ENCODE results near the gene CFAP97D1. TPM values are rescaled to one million over a fixed set of nuclear protein-coding genes. Genes with fewer than 3 reads are reported as not detected.

CFAP97D1 gene
- total RNA-seq, 3 donors from 2014 or later (not counting 1 experiment from before 2014, with no cell fraction given): not detected

DNA sequence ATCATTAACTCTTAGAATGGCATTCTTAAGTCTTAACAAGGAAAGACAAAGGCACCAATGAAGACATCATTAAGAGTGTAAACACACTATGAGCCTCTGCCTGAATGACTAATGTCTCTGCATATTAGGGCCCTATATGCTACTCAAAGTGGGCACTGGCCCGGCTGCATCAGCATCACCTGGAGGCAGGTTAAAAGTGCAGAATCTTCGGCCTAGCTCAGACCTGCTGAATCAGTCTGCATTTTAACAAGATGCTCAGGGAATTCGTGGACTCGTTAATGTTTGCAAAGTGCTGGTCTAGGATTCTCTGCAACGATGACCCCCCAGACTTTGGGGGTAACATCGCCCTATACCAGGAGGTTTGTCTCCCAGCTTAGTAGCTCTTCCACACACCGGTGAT, 46.0 kb downstream of the CFAP97D1 start:
- intact Hi-C loops (cut with micrococcal nuclease): no loop called here

DNA sequence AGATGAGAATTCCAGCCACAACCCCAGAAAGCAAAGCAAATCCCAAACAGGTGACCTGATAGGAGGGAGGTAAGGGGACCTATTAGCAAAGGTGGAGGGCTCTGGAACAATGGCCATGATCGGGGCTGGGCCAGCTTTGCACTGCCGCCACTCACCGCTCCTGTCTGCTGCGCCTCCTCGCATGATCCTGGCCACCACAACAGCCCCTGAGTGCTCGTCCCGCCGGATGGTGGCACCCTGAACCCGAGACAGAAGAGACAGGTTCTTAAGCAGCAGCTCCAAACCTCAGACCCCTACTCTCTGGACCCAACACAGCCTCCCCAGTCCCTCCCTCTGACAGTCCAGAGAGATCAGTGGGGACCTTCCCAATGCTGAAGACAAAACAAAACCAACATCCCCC, 47.4 kb downstream of the CFAP97D1 start:
- no peaks in the 10 kb centered on the region for H3K36me3 ChIP-seq (ENCODE audit: control insufficient read depth, insufficient read depth, low read length)
- H3K27me3 ChIP-seq (ENCODE audit: control insufficient read depth, insufficient read depth, low read length): peaks cover 5% of the 10 kb centered on the region
- no peak for ATAC-seq
- intact Hi-C loops (cut with micrococcal nuclease): no loop called here
- H3K4me3 ChIP-seq (ENCODE audit: low read length): no peak overlapping the region
- no peak for TF ChIP-seq CTCF (IDR thresholded peaks at IDR 0.05)
- no peak overlapping the region for H3K27ac Mint-ChIP-seq
- no peaks in the 10 kb centered on the region for H3K9me3 Mint-ChIP-seq
- DNase-seq: no peak
- H3K36me3 Mint-ChIP-seq: no peaks in the 10 kb centered on the region
- peaks cover 4% of the 10 kb centered on the region for H3K4me1 ChIP-seq (ENCODE audit: control insufficient read depth, insufficient read depth, low read length)
- peaks cover 5% of the 10 kb centered on the region in 2 donors for H3K4me1 Mint-ChIP-seq
- peaks cover 9 to 11% of the 10 kb centered on the region in 2 donors for H3K27me3 Mint-ChIP-seq (ENCODE audit: low read depth in 2 of 2)
- 92% methylated on average over 9 of the region's 9 CpGs for WGBS (ENCODE audit: insufficient coverage)
- H3K4me3 Mint-ChIP-seq: no peak overlapping the region
- H3K9me3 ChIP-seq (ENCODE audit: control insufficient read depth, insufficient read depth, low read length): no peaks in the 10 kb centered on the region
- H3K27ac ChIP-seq (ENCODE audit: low read length): no peak overlapping the region

More for the DNA sequence above, 46.0 kb downstream of the CFAP97D1 start:
- Histone ChIP-seq H3K9me3 (ENCODE audit: control insufficient read depth, insufficient read depth, low read length) (no peaks in the 10 kb centered on the region), H3K27me3 (ENCODE audit: control insufficient read depth, insufficient read depth, low read length) (no peaks in the 10 kb centered on the region), H3K4me1 (ENCODE audit: control insufficient read depth, insufficient read depth, low read length) (no peaks in the 10 kb centered on the region), H3K27ac (ENCODE audit: low read length) (no peak overlapping the region), H3K36me3 (ENCODE audit: control insufficient read depth, insufficient read depth, low read length) (no peaks in the 10 kb centered on the region), H3K4me3 (ENCODE audit: low read length) (no peak overlapping the region)
- peaks cover 3 to 14% of the 10 kb centered on the region in 2 donors for H3K27me3 Mint-ChIP-seq (ENCODE audit: low read depth in 2 of 2)
- no peak overlapping the region for H3K27ac Mint-ChIP-seq
- TF ChIP-seq CTCF (IDR thresholded peaks at IDR 0.05): no peak
- no peaks in the 10 kb centered on the region for H3K36me3 Mint-ChIP-seq
- no peak overlapping the region for H3K4me3 Mint-ChIP-seq
- H3K4me1 Mint-ChIP-seq: peaks cover 0 to 5% of the 10 kb centered on the region in 2 donors
- no peak for ATAC-seq
- no peaks in the 10 kb centered on the region for H3K9me3 Mint-ChIP-seq
- no peak for DNase-seq
- WGBS (ENCODE audit: insufficient coverage): 92% methylated on average over 6 of the region's 7 CpGs

GRCh38 chr17:43829738-43830137, 49.5 kb downstream of the CFAP97D1 start:
- Histone ChIP-seq H3K36me3 (ENCODE audit: control insufficient read depth, insufficient read depth, low read length) (no peaks in the 10 kb centered on the region), H3K27ac (ENCODE audit: low read length) (no peak overlapping the region), H3K4me3 (ENCODE audit: low read length) (no peak overlapping the region), H3K9me3 (ENCODE audit: control insufficient read depth, insufficient read depth, low read length) (no peaks in the 10 kb centered on the region), H3K27me3 (ENCODE audit: control insufficient read depth, insufficient read depth, low read length) (peaks cover 20% of the 10 kb centered on the region), H3K4me1 (ENCODE audit: control insufficient read depth, insufficient read depth, low read length) (peaks cover 12% of the 10 kb centered on the region)
- Mint-ChIP-seq H3K4me1 (peaks cover 10 to 13% of the 10 kb centered on the region in 2 donors), H3K27me3 (ENCODE audit: low read depth in 2 of 2) (peaks cover 20 to 24% of the 10 kb centered on the region in 2 donors), H3K4me3 (no peak overlapping the region), H3K9me3 (no peaks in the 10 kb centered on the region), H3K27ac (no peak overlapping the region), H3K36me3 (no peaks in the 10 kb centered on the region)
- no peak for TF ChIP-seq CTCF (IDR thresholded peaks at IDR 0.05)
- 94% methylated on average over 14 of the region's 14 CpGs for WGBS (ENCODE audit: insufficient coverage)
- ATAC-seq (no peak), DNase-seq (no peak)
- intact Hi-C loops (cut with micrococcal nuclease): no loop called here

DNA sequence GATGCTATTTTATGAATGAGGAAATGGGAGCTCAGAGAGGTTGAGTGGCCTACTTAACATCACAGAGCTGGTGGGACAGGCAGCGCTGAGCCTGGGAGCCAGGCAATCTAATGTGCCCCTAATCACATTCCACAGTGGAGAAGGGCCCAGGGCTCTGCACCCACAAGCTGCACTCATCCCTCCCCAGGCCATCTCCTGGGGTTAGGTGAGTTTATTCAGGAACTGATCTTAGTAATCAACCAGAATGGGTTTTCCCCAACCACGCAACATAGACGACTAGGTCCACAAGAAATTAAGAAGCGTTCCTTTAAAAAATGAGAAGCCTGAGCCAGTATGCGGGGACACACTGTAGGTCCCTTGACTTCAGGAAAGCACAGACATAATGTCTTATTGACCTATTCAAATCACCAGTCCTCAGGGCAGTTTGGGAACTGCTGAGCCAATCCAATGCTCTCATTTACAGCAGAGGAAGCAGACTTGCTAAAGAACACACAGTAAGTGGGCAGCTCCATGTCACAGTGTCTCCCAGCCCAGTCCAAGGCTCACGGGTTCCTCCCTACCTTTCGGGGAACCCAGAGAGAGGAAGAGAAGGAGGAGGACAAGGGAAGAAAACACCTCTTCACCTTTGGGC, 50.4 kb downstream of the CFAP97D1 start:
- no peak overlapping the region for H3K4me3 ChIP-seq (ENCODE audit: low read length)
- H3K27me3 ChIP-seq (ENCODE audit: control insufficient read depth, insufficient read depth, low read length): peaks cover 20% of the 10 kb centered on the region
- H3K9me3 ChIP-seq (ENCODE audit: control insufficient read depth, insufficient read depth, low read length): no peaks in the 10 kb centered on the region
- TF ChIP-seq CTCF (IDR thresholded peaks at IDR 0.05): no peak
- no peak for ATAC-seq
- DNase-seq: peak in 1 of 2 donors; percentile 12
- H3K27ac ChIP-seq (ENCODE audit: low read length): no peak overlapping the region
- Mint-ChIP-seq H3K27me3 (ENCODE audit: low read depth in 2 of 2) (peaks cover 24 to 25% of the 10 kb centered on the region in 2 donors), H3K9me3 (no peaks in the 10 kb centered on the region), H3K4me1 (peaks cover 10 to 13% of the 10 kb centered on the region in 2 donors), H3K4me3 (peak overlapping the region; percentile 80), H3K36me3 (no peaks in the 10 kb centered on the region), H3K27ac (no peak overlapping the region)
- 79% methylated on average over 7 of the region's 7 CpGs for WGBS (ENCODE audit: insufficient coverage)
- no peaks in the 10 kb centered on the region for H3K36me3 ChIP-seq (ENCODE audit: control insufficient read depth, insufficient read depth, low read length)
- peaks cover 12% of the 10 kb centered on the region for H3K4me1 ChIP-seq (ENCODE audit: control insufficient read depth, insufficient read depth, low read length)
- intact Hi-C loops (cut with micrococcal nuclease): no loop called here
